ENCODE results near the gene CDH26. TPM values are rescaled to one million over a fixed set of nuclear protein-coding genes. Genes with fewer than 3 reads are reported as not detected.

Gene CDH26
- total RNA-seq, 2 experiments from 2014 or later, result 0.19 to 0.36 TPM

GRCh38 chr20:60057123-60057865 is 99.1 kb downstream of the CDH26 start:
- Histone ChIP-seq H4K20me1 (ENCODE audit: insufficient read depth, low read length) (no peaks in the 10 kb centered on the region), H2AFZ (ENCODE audit: low read length) (peak overlapping the region; percentile 65; the same call in 1 of the 2 replicates), H3K36me3 (ENCODE audit: insufficient read depth, low read length) (no peaks in the 10 kb centered on the region), H3K4me3 (ENCODE audit: low read depth, low read length, poor library complexity, severe bottlenecking) (no peak overlapping the region), H3K4me1 (ENCODE audit: insufficient read depth, low read length, poor library complexity, severe bottlenecking) (peaks cover 9% of the 10 kb centered on the region), H3K4me2 (ENCODE audit: low read length) (no peak overlapping the region), H3K9me3 (ENCODE audit: low read length) (no peaks in the 10 kb centered on the region), H3K27ac (ENCODE audit: low read depth, low read length, poor library complexity, severe bottlenecking) (no peak overlapping the region), H3K79me2 (ENCODE audit: insufficient read depth, low read depth, low read length) (no peaks in the 10 kb centered on the region), H3K9me2 (ENCODE audit: insufficient read depth, low read length) (no peaks in the 10 kb centered on the region)
- BruUV-seq (replicated peaks), result no TSS peak
- DNase-seq (ENCODE audit: low spot score), result peak; percentile 66
- POLR2A ChIA-PET, result interaction anchor here (0.6 kb wide), 1 partner anchor 839 kb away, joined by 3 read pairs; no protein-coding TSS in a partner anchor
- CTCF ChIA-PET (ENCODE audit: unreplicated experiment), result no interaction called here
- peak; percentile 89 for TF ChIP-seq CTCF (conservative IDR thresholded peaks at IDR 0.05; ENCODE audit: low read length)
- no peak for TF ChIP-seq EZH2phosphoT487 (IDR thresholded peaks at IDR 0.05; ENCODE audit: borderline replicate concordance, low read depth, low read length)
- intact Hi-C loops (cut with micrococcal nuclease; ENCODE audit: unreplicated experiment), result loop anchor here (2.0 kb wide), 1 partner anchor 154 kb away; no protein-coding TSS in a partner anchor

- intact Hi-C loops (cut with micrococcal nuclease; ENCODE audit: unreplicated experiment), result loop anchor here (2.0 kb wide), 1 partner anchor 153 kb away; no protein-coding TSS in a partner anchor
- peaks cover 9% of the 10 kb centered on the region for H3K4me1 ChIP-seq (ENCODE audit: insufficient read depth, low read length, poor library complexity, severe bottlenecking)
- POLR2A ChIA-PET, result interaction anchor here (0.5 kb wide), 1 partner anchor 1031 kb away, joined by 4 read pairs; no protein-coding TSS in a partner anchor
Measured at GRCh38 chr20:60057866-60058807, 99.9 kb downstream of the CDH26 start.

More at GRCh38 chr20:60057866-60058807, 99.9 kb downstream of the CDH26 start:
- Histone ChIP-seq H3K27ac (ENCODE audit: low read depth, low read length, poor library complexity, severe bottlenecking) (no peak overlapping the region), H4K20me1 (ENCODE audit: insufficient read depth, low read length) (no peaks in the 10 kb centered on the region), H3K79me2 (ENCODE audit: insufficient read depth, low read depth, low read length) (no peaks in the 10 kb centered on the region), H3K4me3 (ENCODE audit: low read depth, low read length, poor library complexity, severe bottlenecking) (no peak overlapping the region), H3K36me3 (ENCODE audit: insufficient read depth, low read length) (no peaks in the 10 kb centered on the region), H3K9me3 (ENCODE audit: low read length) (no peaks in the 10 kb centered on the region), H3K9me2 (ENCODE audit: insufficient read depth, low read length) (no peaks in the 10 kb centered on the region), H3K4me2 (ENCODE audit: low read length) (no peak overlapping the region), H2AFZ (ENCODE audit: low read length) (peak overlapping the region; percentile 65)
- no peak for TF ChIP-seq EZH2phosphoT487 (IDR thresholded peaks at IDR 0.05; ENCODE audit: borderline replicate concordance, low read depth, low read length)
- no peak for TF ChIP-seq CTCF (conservative IDR thresholded peaks at IDR 0.05; ENCODE audit: low read length)
- peak; percentile 4 for DNase-seq (ENCODE audit: low spot score)
- no TSS peak for BruUV-seq (replicated peaks)
- CTCF ChIA-PET (ENCODE audit: unreplicated experiment), result no interaction called here

Measured in OCI-LY7 (cell line).